ENCODE results near the gene C11orf42.

- no peak for TF ChIP-seq CTCF (IDR thresholded peaks at IDR 0.05)
- TF ChIP-seq EZH2 (IDR thresholded peaks at IDR 0.05; ENCODE audit: borderline replicate concordance, insufficient read depth, low read depth, low read length, poor library complexity, severe bottlenecking): no peak
These were observed 11.2 kb upstream of the C11orf42 start for GRCh38 chr11:6194065-6194581.

Data from B cell (primary cell).